Measurements from ENCODE around the gene TBPL1.

GRCh38 chr6:134010974-134011373 is 58.0 kb downstream of the TBPL1 start:
- TF ChIP-seq, protein P1, sequence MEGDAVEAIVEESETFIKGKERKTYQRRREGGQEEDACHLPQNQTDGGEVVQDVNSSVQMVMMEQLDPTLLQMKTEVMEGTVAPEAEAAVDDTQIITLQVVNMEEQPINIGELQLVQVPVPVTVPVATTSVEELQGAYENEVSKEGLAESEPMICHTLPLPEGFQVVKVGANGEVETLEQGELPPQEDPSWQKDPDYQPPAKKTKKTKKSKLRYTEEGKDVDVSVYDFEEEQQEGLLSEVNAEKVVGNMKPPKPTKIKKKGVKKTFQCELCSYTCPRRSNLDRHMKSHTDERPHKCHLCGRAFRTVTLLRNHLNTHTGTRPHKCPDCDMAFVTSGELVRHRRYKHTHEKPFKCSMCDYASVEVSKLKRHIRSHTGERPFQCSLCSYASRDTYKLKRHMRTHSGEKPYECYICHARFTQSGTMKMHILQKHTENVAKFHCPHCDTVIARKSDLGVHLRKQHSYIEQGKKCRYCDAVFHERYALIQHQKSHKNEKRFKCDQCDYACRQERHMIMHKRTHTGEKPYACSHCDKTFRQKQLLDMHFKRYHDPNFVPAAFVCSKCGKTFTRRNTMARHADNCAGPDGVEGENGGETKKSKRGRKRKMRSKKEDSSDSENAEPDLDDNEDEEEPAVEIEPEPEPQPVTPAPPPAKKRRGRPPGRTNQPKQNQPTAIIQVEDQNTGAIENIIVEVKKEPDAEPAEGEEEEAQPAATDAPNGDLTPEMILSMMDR (conservative IDR thresholded peaks at IDR 0.05; ENCODE audit: low read length) = no peak
- TF ChIP-seq EZH2phosphoT487 (IDR thresholded peaks at IDR 0.05; ENCODE audit: borderline replicate concordance) = no peak

All from Loucy (cell line).